Stimulated activated CD4-positive, alpha-beta T cell treated with anti-CD3 and anti-CD28 coated beads, Interleukin-1b, Interleukin-23, amount 100 ng/mL, for 4 hours (primary cell): Measurements from ENCODE around the gene STK10.

Source experiments
- DNase-seq, 2 donors: peaks; one replicate each; pipeline ENCODE4 v3.0.0-alpha.2; 2020; ENCODE audit warnings: low read depth in 2 of 2

STK10 gene

GRCh38 chr5:172110260-172110815 is 77.7 kb downstream of the STK10 start:
- no peak for DNase-seq

GRCh38 chr5:172109749-172110148 is 78.3 kb downstream of the STK10 start:
- no peak for DNase-seq

GRCh38 chr5:172107571-172107970 is 80.5 kb downstream of the STK10 start:
- no peak for DNase-seq

GRCh38 chr5:172106511-172107356 is 81.3 kb downstream of the STK10 start:
- DNase-seq, result peak; percentile 71 to 73

GRCh38 chr5:172105811-172106210 is 82.2 kb downstream of the STK10 start:
- no peak for DNase-seq

- DNase-seq, result no peak
Measured at GRCh38 chr5:172104801-172105701, 83.0 kb downstream of the STK10 start.

GRCh38 chr5:172104021-172104420 is 84.0 kb downstream of the STK10 start:
- DNase-seq, result no peak

GRCh38 chr5:172102913-172103626 is 85.0 kb downstream of the STK10 start:
- DNase-seq, result no peak

- no peak for DNase-seq
Measured at GRCh38 chr5:172102218-172102870, 85.7 kb downstream of the STK10 start.

GRCh38 chr5:172101547-172102217 is 86.3 kb downstream of the STK10 start:
- no peak for DNase-seq

GRCh38 chr5:172098883-172099282 is 89.1 kb downstream of the STK10 start:
- DNase-seq, result no peak

- DNase-seq, result no peak
Measured at GRCh38 chr5:172098046-172098445, 90.0 kb downstream of the STK10 start.

GRCh38 chr5:172097356-172097755 is 90.7 kb downstream of the STK10 start:
- no peak for DNase-seq

- DNase-seq, result no peak
Measured at GRCh38 chr5:172096207-172096940, 91.7 kb downstream of the STK10 start.

GRCh38 chr5:172095368-172096206 is 92.4 kb downstream of the STK10 start:
- DNase-seq, result no peak

- no peak for DNase-seq
Measured at GRCh38 chr5:172093965-172094364, 94.1 kb downstream of the STK10 start.

- no peak for DNase-seq
Measured at GRCh38 chr5:172093559-172093958, 94.5 kb downstream of the STK10 start.

GRCh38 chr5:172091956-172092732 is 95.9 kb downstream of the STK10 start:
- DNase-seq, result no peak
